Measurements from ENCODE around the gene PTAR1.

The PTAR1 gene

DNA sequence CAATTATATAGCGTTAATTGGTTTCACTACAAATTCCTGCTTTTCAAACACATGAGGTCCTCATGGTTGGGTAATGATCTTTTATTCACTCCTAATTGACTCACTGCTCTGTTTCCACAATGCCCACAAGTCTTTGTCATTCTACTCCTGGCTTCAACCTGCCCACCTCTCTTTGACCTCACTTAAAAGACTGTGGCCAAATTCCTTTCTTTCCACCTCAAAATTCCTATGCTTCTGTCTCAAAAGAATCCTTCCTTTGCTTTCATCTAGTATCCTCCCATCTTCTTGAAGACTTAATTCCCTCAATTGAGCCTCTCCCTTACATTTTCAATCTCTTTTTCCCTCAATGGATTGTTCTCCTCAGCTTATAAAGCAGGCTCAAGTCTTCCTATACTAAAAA lies 92.5 kb downstream of the PTAR1 start:
- TF ChIP-seq ISL1 (CRISPR knock-in tag; IDR thresholded peaks at IDR 0.05) (no peak), SNAI2 (CRISPR knock-in tag; IDR thresholded peaks at IDR 0.05) (no peak), TCF4 (CRISPR knock-in tag; IDR thresholded peaks at IDR 0.05; ENCODE audit: borderline replicate concordance) (no peak), ZFP3 (CRISPR knock-in tag; IDR thresholded peaks at IDR 0.05) (no peak), ZFP30 (CRISPR knock-in tag; IDR thresholded peaks at IDR 0.05) (no peak), OSR1 (CRISPR knock-in tag; IDR thresholded peaks at IDR 0.05) (no peak), ZNF70 (CRISPR knock-in tag; IDR thresholded peaks at IDR 0.05) (no peak)
- TF ChIP-seq, protein P1, sequence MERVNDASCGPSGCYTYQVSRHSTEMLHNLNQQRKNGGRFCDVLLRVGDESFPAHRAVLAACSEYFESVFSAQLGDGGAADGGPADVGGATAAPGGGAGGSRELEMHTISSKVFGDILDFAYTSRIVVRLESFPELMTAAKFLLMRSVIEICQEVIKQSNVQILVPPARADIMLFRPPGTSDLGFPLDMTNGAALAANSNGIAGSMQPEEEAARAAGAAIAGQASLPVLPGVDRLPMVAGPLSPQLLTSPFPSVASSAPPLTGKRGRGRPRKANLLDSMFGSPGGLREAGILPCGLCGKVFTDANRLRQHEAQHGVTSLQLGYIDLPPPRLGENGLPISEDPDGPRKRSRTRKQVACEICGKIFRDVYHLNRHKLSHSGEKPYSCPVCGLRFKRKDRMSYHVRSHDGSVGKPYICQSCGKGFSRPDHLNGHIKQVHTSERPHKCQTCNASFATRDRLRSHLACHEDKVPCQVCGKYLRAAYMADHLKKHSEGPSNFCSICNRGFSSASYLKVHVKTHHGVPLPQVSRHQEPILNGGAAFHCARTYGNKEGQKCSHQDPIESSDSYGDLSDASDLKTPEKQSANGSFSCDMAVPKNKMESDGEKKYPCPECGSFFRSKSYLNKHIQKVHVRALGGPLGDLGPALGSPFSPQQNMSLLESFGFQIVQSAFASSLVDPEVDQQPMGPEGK (CRISPR knock-in tag; IDR thresholded peaks at IDR 0.05; ENCODE audit: borderline replicate concordance): no peak
- TF ChIP-seq, protein P2, sequence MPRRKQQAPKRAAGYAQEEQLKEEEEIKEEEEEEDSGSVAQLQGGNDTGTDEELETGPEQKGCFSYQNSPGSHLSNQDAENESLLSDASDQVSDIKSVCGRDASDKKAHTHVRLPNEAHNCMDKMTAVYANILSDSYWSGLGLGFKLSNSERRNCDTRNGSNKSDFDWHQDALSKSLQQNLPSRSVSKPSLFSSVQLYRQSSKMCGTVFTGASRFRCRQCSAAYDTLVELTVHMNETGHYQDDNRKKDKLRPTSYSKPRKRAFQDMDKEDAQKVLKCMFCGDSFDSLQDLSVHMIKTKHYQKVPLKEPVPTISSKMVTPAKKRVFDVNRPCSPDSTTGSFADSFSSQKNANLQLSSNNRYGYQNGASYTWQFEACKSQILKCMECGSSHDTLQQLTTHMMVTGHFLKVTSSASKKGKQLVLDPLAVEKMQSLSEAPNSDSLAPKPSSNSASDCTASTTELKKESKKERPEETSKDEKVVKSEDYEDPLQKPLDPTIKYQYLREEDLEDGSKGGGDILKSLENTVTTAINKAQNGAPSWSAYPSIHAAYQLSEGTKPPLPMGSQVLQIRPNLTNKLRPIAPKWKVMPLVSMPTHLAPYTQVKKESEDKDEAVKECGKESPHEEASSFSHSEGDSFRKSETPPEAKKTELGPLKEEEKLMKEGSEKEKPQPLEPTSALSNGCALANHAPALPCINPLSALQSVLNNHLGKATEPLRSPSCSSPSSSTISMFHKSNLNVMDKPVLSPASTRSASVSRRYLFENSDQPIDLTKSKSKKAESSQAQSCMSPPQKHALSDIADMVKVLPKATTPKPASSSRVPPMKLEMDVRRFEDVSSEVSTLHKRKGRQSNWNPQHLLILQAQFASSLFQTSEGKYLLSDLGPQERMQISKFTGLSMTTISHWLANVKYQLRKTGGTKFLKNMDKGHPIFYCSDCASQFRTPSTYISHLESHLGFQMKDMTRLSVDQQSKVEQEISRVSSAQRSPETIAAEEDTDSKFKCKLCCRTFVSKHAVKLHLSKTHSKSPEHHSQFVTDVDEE (CRISPR knock-in tag; IDR thresholded peaks at IDR 0.05): no peak
- no peak for ATAC-seq

DNA sequence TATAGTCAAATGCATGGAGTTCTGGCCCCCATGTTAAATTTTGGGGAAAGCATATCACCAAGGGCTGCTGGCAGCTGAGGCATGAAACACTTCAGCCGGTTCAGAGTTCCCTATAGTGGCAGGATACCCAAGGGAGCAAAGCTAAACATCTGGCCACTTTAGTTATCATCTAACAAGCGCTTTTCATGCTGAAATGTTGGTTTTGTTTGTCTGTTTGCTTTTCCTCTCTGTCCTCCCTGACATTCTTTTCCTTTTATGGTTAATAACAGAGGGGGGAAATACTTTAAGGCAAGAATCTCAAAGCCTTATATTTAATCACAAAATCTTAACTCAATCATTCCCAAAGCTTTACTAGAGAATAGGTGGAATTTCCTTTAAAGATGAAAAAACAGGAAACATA lies 99.5 kb downstream of the PTAR1 start:
- TF ChIP-seq PPARA (CRISPR knock-in tag; IDR thresholded peaks at IDR 0.05; ENCODE audit: borderline replicate concordance) (no peak), GLIS3 (CRISPR knock-in tag; IDR thresholded peaks at IDR 0.05) (no peak), ZNF70 (CRISPR knock-in tag; IDR thresholded peaks at IDR 0.05) (no peak), TCF4 (CRISPR knock-in tag; IDR thresholded peaks at IDR 0.05; ENCODE audit: borderline replicate concordance) (no peak), OSR1 (CRISPR knock-in tag; IDR thresholded peaks at IDR 0.05) (no peak), ISL1 (CRISPR knock-in tag; IDR thresholded peaks at IDR 0.05) (no peak), CSDC2 (CRISPR knock-in tag; IDR thresholded peaks at IDR 0.05) (no peak)
- no peak for ATAC-seq

Data from SK-N-SH treated with all-trans-retinoic acid at 6 μM for 48 hours (cell line).